ENCODE data around the gene ZNHIT6. TPM values are rescaled to one million over a fixed set of nuclear protein-coding genes. Genes with fewer than 3 reads are reported as not detected.
A peak's percentile ranks its signal among the peaks of the same experiment; 100 is the strongest.

Gene ZNHIT6
- total and polyA plus RNA-seq, 2 of the 8 experiments (the other 6 are each of a cell fraction or from before 2014, with no cell fraction given): 5.9 to 17.2 TPM

DNA sequence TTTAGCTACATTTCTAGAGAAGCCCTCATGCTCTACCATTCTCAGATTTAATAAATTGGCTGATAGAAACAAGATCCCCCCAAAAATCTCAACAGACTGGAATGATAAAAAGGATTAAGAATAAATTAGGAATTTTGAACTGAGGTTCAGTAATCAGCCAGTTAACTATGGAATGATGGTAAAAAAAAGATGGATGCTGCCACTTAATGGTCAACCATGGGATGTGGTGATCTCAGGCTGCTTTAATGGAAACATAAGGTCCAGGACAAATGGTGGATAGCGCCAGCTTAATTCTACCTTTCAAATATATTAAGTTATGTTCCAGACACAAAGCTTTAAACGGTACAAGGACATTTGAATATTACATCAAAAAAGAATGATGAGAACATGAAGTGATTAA lies 77.7 kb downstream of the ZNHIT6 start:
- H3K79me2 ChIP-seq (ENCODE audit: control insufficient read depth in 1 of 2, insufficient read depth in 2 of 2, low read length in 2 of 2): no peaks in the 10 kb centered on the region
- no peak overlapping the region for H2BK15ac ChIP-seq (ENCODE audit: low read length)
- H3K4me3 ChIP-seq (ENCODE audit: extremely low read depth in 1 of 4, insufficient read depth in 2 of 4, low read depth in 3 of 4, low read length in 4 of 4): no peak overlapping the region
- H2BK20ac ChIP-seq (ENCODE audit: low read length): no peak overlapping the region
- H3K4me1 ChIP-seq (replicated peaks in 1 of 4; ENCODE audit: control insufficient read depth in 3 of 4, insufficient read depth in 4 of 4, low read length in 3 of 4): peaks cover 3 to 11% (median 6%) of the 10 kb centered on the region in 4 experiments; a peak in 6 of 7 replicates
- H3K18ac ChIP-seq (ENCODE audit: extremely low read depth, low read length): no peak overlapping the region
- H2AFZ ChIP-seq (ENCODE audit: low read length): no peak overlapping the region
- ChIA-PET POLR2A (ENCODE audit: partially characterized antibody) (interaction anchor here (1.3 to 3.9 kb wide), 2 partner anchors 47 to 50 kb away, joined by 3 to 20 read pairs; partner anchors contain the start of gene CCN1), CTCF (ENCODE audit: partially characterized antibody) (interaction anchor here (0.6 to 4.8 kb wide), 8 partner anchors 17 to 167 kb away, joined by 3 to 42 read pairs (median 3); no protein-coding TSS in a partner anchor)
- no peaks in the 10 kb centered on the region for H3K23me2 ChIP-seq (ENCODE audit: low read depth, low read length)
- H3K9ac ChIP-seq (replicated peaks in 1 of 4; ENCODE audit: extremely low read depth in 1 of 4, low read depth in 3 of 4, low read length in 3 of 4): no peak overlapping the region
- no peaks in the 10 kb centered on the region for H4K20me1 ChIP-seq (replicated peaks in 1 of 2; ENCODE audit: control insufficient read depth in 1 of 2, insufficient read depth in 2 of 2, low read length in 2 of 2)
- H2BK12ac ChIP-seq (ENCODE audit: low read depth, low read length): no peak overlapping the region
- no peak overlapping the region for H3K4me2 ChIP-seq (ENCODE audit: insufficient read depth in 1 of 2, low read depth in 2 of 2, low read length in 2 of 2)
- FAIRE-seq (no peak), DNase-seq (ENCODE audit: low read depth in 1 of 2, low spot score in 2 of 2) (no peak)
- H4K5ac ChIP-seq (ENCODE audit: insufficient read length, low read depth, low read length): no peak overlapping the region
- no peak overlapping the region for H2BK120ac ChIP-seq (replicated peaks; ENCODE audit: low read depth, low read length)
- no peaks in the 10 kb centered on the region; a peak in 1 of 8 replicates for H3K36me3 ChIP-seq (ENCODE audit: control insufficient read depth in 2 of 4, insufficient read depth in 4 of 4, low read length in 3 of 4)
- H2AK5ac ChIP-seq (ENCODE audit: low read depth, low read length): no peak overlapping the region
- no peak overlapping the region for H3K23ac ChIP-seq (ENCODE audit: insufficient read length)
- no peak overlapping the region for H4K8ac ChIP-seq (ENCODE audit: extremely low read depth, insufficient read depth, low read length)
- no peak overlapping the region for H3K56ac ChIP-seq (replicated peaks; ENCODE audit: insufficient read length, low read depth, low read length)
- no peaks in the 10 kb centered on the region for H3K79me1 ChIP-seq (ENCODE audit: low read depth, low read length)
- 89% methylated on average over 2 of the region's 2 CpGs; no CpG with 5 or more reads in 1 of the 2 experiments for WGBS, 2 experiments (ENCODE audit: extremely low coverage in 1 of 2, insufficient coverage in 1 of 2, insufficient read length in 1 of 2, insufficient replicate concordance in 2 of 2, low coverage in 1 of 2, low lambda C conversion rate in 2 of 2, missing lambda C conversion rate in 1 of 2)
- no peak overlapping the region for H3K27ac ChIP-seq (ENCODE audit: low read depth, low read length)
- no peaks in the 10 kb centered on the region for H3K27me3 ChIP-seq (replicated peaks in 1 of 4; ENCODE audit: control insufficient read depth in 3 of 4, extremely low read depth in 1 of 4, insufficient read depth in 3 of 4, low read length in 3 of 4)
- H3K14ac ChIP-seq (ENCODE audit: insufficient read length): no peak overlapping the region
- H3K4ac ChIP-seq (replicated peaks; ENCODE audit: insufficient read length, low read depth, low read length): no peak overlapping the region
- no peaks in the 10 kb centered on the region for H3K9me3 ChIP-seq (ENCODE audit: insufficient read depth in 2 of 2, low read depth in 1 of 2, low read length in 1 of 2)
- H2BK5ac ChIP-seq (ENCODE audit: low read depth, low read length): no peak overlapping the region
- H4K91ac ChIP-seq (replicated peaks; ENCODE audit: insufficient read length, low read length): no peak overlapping the region
- TF ChIP-seq, protein P1, sequence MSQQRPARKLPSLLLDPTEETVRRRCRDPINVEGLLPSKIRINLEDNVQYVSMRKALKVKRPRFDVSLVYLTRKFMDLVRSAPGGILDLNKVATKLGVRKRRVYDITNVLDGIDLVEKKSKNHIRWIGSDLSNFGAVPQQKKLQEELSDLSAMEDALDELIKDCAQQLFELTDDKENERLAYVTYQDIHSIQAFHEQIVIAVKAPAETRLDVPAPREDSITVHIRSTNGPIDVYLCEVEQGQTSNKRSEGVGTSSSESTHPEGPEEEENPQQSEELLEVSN (IDR thresholded peaks at IDR 0.05): no peak
- TF ChIP-seq CEBPB (IDR thresholded peaks at IDR 0.05; ENCODE audit: low read depth, low read length) (no peak), TAF1 (IDR thresholded peaks at IDR 0.05; ENCODE audit: low read depth, low read length) (no peak), ZNF274 (IDR thresholded peaks at IDR 0.05; ENCODE audit: borderline replicate concordance, extremely low read depth, low read length) (no peak), CBX5 (IDR thresholded peaks at IDR 0.05; ENCODE audit: low read depth, low read length) (no peak), JUND (IDR thresholded peaks at IDR 0.05; ENCODE audit: low read length) (no peak), RAD21 (IDR thresholded peaks at IDR 0.05 in 1 of 2, conservative IDR thresholded peaks at IDR 0.05 in 1 of 2; ENCODE audit: low read depth in 2 of 2, low read length in 2 of 2) (peak; percentile 23 to 45; a peak in 3 of 4 replicates)
- TF ChIP-seq, protein P2, sequence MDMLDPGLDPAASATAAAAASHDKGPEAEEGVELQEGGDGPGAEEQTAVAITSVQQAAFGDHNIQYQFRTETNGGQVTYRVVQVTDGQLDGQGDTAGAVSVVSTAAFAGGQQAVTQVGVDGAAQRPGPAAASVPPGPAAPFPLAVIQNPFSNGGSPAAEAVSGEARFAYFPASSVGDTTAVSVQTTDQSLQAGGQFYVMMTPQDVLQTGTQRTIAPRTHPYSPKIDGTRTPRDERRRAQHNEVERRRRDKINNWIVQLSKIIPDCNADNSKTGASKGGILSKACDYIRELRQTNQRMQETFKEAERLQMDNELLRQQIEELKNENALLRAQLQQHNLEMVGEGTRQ (IDR thresholded peaks at IDR 0.05; ENCODE audit: low read length): no peak
- TF ChIP-seq, protein P3, sequence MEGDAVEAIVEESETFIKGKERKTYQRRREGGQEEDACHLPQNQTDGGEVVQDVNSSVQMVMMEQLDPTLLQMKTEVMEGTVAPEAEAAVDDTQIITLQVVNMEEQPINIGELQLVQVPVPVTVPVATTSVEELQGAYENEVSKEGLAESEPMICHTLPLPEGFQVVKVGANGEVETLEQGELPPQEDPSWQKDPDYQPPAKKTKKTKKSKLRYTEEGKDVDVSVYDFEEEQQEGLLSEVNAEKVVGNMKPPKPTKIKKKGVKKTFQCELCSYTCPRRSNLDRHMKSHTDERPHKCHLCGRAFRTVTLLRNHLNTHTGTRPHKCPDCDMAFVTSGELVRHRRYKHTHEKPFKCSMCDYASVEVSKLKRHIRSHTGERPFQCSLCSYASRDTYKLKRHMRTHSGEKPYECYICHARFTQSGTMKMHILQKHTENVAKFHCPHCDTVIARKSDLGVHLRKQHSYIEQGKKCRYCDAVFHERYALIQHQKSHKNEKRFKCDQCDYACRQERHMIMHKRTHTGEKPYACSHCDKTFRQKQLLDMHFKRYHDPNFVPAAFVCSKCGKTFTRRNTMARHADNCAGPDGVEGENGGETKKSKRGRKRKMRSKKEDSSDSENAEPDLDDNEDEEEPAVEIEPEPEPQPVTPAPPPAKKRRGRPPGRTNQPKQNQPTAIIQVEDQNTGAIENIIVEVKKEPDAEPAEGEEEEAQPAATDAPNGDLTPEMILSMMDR (IDR thresholded peaks at IDR 0.05; ENCODE audit: control extremely low read depth in 1 of 3, insufficient read depth in 1 of 3, low read depth in 1 of 3, low read length in 3 of 3): peak in 1 of 3 experiments; percentile 6; a peak in 1 of 4 replicates
